22Rv1 (cell line): ENCODE measurements around the gene ZNF106.

Source experiments
- H3K27ac ChIP-seq: fragments of 450-650 bp; 2 replicates; pipeline ENCODE4 v1.5.1; 2017
- ZFX ChIP-seq: fragments of 450-650 bp; IDR thresholded peaks from 2 replicates; pipeline ENCODE4 v1.6.1; 2017; ENCODE audit warnings: antibody characterized with exemption, borderline replicate concordance
- TF ChIP-seq, protein P1 (sequence below): fragments of 450-650 bp; IDR thresholded peaks from 2 replicates; pipeline ENCODE4 v1.5.1; 2017; ENCODE audit warnings: mild to moderate bottlenecking

Gene ZNF106

DNA sequence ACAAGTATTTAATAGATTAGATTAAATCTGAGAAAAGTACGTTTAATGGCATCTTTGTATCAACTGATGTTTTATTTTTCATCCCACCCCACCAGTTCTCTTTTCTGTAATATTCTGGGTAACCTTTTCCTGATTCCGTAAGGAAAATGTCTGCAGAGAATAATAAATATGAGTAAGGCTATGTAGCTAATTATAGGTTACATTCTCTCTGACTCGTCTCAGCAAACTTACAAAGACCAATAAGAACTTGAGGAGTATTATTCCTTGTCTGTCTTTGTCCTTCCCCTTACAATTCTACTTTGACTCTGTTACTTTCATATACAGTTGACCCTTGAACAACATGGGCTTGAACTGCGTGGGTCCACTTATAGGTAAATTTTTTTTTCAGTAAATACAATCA is 16.6 kb upstream of the ZNF106 start:
- TF ChIP-seq, protein P1, sequence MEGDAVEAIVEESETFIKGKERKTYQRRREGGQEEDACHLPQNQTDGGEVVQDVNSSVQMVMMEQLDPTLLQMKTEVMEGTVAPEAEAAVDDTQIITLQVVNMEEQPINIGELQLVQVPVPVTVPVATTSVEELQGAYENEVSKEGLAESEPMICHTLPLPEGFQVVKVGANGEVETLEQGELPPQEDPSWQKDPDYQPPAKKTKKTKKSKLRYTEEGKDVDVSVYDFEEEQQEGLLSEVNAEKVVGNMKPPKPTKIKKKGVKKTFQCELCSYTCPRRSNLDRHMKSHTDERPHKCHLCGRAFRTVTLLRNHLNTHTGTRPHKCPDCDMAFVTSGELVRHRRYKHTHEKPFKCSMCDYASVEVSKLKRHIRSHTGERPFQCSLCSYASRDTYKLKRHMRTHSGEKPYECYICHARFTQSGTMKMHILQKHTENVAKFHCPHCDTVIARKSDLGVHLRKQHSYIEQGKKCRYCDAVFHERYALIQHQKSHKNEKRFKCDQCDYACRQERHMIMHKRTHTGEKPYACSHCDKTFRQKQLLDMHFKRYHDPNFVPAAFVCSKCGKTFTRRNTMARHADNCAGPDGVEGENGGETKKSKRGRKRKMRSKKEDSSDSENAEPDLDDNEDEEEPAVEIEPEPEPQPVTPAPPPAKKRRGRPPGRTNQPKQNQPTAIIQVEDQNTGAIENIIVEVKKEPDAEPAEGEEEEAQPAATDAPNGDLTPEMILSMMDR = no peak
- TF ChIP-seq ZFX = no peak
- H3K27ac ChIP-seq = no peak overlapping the region

- no peak overlapping the region for H3K27ac ChIP-seq
- no peak for TF ChIP-seq ZFX
- TF ChIP-seq, protein P1 = no peak
Observed at GRCh38 chr15:42504631-42505030, 13.7 kb upstream of the ZNF106 start.

- no peak for TF ChIP-seq ZFX
- TF ChIP-seq, protein P1 = no peak
- H3K27ac ChIP-seq = no peak overlapping the region
Observed at GRCh38 chr15:42503825-42504224, 12.9 kb upstream of the ZNF106 start.

GRCh38 chr15:42502477-42502876 is 11.5 kb upstream of the ZNF106 start:
- TF ChIP-seq, protein P1 = no peak
- TF ChIP-seq ZFX = no peak
- no peak overlapping the region for H3K27ac ChIP-seq

DNA sequence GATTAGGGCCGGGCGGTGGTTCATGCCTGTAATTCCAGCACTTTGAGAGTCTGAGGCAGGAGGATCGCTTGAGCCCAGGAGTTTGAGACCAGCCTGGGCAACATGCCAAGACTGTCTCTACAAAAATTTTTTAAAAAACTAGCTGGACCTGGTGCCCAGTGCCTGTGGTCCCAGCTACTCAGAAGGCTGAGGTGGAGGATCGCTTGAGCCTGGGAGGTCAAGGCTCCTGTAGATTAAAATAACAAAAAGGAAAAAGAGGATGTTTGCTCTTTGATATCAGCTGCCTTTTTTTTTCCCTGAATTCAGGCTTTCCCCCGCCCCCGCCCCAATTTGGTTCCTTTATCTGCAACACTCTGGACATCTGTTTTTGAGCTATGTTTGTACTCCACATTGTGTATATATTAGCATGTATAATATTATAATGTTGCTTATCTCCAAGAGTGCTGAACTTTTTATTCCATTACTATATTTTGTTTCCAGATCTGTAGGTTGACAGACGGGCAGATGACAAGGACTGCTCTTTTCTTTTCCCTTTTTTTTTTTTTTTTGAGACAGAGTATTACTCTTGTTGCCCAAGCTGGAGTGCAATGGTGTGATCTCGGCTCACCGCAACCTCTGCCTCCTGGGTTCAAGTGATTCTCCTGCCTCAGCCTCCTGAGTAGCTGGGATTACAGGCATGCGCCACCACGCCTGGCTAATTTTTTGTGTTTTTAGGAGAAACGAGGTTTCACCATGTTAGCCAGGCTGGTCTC is 9.1 kb upstream of the ZNF106 start:
- no peak for TF ChIP-seq ZFX
- TF ChIP-seq, protein P1 = no peak
- H3K27ac ChIP-seq = no peak overlapping the region

DNA sequence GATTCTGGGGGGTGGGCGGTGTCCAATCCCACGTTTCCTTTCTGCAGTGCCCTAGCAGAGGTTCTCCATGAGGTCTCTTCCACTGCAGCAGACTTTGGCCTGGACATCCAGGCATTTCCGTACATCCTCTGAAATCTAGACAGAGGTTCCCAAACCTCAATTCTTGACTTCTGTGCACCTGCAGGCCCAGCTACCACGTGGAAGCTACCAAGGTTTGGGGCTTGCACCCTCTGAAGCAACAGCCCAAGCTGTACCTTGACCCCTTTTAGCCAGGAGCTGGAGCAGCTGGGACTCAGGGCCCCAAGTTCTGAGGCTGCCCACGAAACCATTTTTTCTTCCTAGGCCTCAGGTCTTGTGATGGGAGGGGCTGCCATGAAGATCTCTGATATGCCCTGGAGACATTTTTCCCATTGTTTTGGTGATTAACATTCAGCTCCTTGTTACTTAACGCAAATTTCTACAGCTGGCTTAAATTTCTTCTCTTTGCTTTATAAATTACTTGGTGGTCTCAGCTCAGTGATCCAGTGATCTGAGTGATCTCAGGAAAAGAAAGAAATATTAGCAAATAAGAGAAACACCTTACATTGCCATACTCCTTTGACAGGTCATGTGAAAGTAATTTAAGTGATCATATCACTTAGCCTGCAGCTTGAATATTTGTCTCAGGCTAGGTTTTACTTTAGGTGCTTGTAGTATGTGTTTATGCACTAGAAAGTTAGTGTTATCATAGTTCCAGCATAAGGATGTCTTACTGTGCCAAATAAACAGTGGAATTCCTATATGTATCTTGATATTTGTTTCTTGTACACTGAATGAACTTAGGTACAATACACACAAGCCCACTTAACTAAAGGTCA is 7.5 kb upstream of the ZNF106 start:
- no peak overlapping the region for H3K27ac ChIP-seq
- TF ChIP-seq, protein P1 = no peak
- no peak for TF ChIP-seq ZFX
